Ureter (tissue), 1 donor: ENCODE measurements around the gene SDCCAG8. TPM values are rescaled to one million over a fixed set of nuclear protein-coding genes. Genes with fewer than 3 reads are reported as not detected.
"Not testable (repeated sequence)": the region's sequence is repeated elsewhere in the genome, so short reads cannot be mapped to it uniquely, and the experiment has no call there.

Experiments used
- DNase-seq: peaks from one replicate; pipeline ENCODE4 v3.0.0-alpha.2; 2020; ENCODE audit warnings: low spot score
- total RNA-seq: library from RNA; stranded (reverse); gene quantifications from one replicate; pipeline ENCODE4 v1.2.4, GENCODE V29; 2023
- donor health status: DM: yes; HTN: yes; CAD: no.

Gene SDCCAG8
- 54.1 TPM for total RNA-seq

DNA sequence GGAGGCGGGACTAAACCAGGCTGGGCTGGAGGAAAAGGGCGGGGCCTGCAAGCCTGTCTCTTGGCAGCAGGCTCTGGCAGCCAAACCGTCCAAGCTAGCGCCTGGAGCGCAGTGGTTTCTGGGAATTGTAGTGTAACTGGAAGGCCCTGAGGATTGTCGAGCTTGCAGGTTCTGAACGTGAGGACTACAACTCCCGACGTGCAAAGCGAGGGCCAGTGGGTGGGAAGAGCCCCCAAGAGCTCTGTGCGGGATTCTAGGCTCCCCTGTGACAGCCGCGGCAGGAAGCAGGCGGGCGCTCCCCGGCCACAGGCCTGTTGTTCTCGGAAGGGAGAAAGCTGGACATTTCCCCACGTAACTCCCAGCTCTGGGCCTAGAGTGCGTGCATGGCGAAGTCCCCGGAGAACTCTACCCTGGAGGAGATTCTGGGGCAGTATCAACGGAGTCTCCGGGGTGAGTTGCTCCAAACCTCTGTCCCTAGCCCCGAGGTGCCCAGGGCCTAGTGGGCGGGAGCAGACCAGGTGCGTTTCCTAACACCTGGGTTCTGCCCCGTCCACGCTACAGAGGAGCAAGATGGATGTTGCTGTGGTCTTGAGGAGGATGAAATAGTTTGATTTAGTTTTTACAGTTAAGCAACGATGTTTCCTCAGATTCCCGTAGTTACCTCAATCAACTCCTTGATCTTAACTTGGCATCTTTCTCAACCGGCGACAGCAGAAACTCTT lies at the start of gene SDCCAG8:
SDCCAG8 (plus strand) TSS at position 251 of the 722 bp plus-strand sequence; CDS start at position 384, 133 bp downstream.
- peak; percentile 99 for DNase-seq

GRCh38 chr1:243211984-243212383 lies 43.9 kb upstream of the SDCCAG8 start:
- not testable (repeated sequence) for DNase-seq

DNA sequence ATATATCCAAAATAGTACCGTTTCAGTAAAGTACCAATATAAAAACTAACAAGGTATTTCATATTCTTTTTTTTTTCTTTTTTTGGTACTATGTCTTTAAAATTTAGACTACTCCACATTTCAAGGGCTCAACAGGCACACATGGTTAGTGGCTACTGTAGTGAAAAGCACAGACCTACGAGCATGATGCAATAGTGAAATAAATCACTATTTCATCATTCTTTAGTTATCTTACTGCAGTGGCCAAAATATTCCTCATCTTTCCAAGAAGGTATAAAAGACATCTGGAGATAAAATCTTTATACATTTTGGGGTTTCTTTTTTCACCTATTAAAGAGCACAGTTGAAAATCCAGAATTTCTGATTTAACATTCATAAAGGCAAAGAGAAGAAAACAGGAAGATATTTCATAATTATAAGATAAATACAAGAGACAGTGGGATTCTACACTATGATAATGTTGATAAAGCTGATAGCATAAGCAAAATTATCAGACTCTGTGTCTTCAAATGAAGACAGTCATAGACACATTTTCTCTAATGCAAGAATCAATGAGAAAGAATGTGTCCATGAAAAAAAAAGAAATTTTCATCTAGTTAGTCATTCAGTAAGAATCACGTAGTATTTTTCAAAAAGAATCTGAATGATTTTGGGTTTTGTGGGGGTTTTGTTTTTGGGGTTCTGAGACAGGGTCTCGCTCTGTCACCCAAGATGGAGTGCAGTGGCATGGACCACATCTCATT lies 42.6 kb upstream of the SDCCAG8 start:
- DNase-seq = no peak

DNA sequence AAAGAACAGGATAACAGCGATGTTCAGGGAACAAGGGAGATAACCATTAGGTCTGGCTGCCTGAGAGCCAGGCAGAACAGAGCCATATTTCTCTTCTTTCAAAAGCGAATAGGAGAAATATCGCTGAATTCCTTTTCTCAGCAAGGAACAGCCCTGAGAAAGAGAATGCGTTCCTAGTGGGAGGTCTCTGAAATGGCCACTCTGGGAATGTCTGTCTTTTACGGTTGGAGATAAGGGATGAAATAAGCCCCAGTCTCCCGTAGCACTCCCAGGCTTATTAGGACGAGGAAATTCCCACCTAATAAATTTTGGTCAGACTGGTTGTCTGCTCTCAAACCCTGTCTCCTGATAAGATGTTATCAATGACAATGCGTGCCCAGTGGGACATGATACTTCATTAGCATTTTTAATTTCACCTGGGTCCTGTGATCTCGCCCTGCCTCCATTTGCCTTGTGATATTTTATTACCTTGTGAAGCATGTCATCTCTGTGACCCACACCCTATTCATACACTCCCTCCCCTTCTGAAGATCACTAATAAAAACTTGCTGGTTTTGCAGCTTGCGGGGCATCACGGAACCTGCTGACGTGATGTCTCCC lies 40.5 kb upstream of the SDCCAG8 start:
- DNase-seq = not testable (repeated sequence)

DNA sequence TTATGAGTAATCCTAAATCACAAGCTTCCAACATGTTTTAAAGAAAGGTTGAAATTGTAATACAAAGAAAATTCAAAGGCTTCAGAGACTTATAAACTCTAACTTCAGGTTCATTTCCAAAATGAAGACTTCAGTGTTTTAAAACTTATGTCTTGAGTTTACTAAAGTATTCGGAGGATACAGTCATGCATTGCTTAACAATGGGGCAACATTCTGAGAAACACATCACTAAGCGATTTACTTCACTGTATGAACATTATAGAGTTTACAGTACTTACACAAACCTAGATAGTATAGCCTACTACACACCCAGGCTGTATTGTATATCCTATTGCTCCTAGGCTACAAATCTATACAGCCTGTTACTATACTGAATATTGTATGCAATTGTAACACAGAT lies 39.1 kb upstream of the SDCCAG8 start:
- no peak for DNase-seq

DNA sequence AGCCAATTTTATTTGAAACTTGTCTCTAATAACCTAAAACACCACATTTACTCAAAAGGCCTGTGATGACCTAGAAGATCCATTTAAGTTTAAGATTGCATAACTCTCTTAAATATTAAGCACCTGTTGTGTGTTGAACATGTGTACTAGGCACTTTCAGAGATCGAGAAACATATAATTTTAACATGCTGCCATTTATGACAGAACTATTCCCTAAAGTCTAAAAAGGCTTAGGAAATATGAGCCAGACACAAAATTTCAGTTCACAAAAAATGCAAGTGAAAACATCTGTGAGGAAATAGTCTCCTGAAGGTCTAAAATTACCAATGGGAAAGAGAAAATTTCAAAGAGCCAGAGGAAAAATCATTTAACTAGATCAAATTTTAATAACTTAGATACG lies 38.5 kb upstream of the SDCCAG8 start:
- DNase-seq = no peak

GRCh38 chr1:243218059-243218458 lies 37.8 kb upstream of the SDCCAG8 start:
- DNase-seq = no peak

DNA sequence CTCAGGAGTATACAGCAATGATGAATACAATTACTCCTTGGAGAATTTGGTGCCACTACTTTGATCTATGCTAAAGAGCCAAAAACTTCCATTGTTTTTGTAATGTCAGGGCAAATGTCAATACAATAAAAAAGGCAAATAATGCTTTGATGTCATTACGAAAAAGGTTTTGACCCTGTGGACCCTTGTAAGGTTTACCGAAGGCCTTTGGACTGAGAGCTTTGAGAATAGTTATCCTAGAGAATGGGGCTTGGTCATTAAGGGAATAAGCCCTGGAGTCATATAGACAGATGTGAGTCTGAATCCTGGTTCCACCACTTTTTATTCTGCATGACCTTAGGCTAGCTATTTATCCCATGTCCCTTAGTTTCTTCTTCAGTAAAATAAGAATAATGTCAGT lies 28.2 kb upstream of the SDCCAG8 start:
- DNase-seq = no peak

DNA sequence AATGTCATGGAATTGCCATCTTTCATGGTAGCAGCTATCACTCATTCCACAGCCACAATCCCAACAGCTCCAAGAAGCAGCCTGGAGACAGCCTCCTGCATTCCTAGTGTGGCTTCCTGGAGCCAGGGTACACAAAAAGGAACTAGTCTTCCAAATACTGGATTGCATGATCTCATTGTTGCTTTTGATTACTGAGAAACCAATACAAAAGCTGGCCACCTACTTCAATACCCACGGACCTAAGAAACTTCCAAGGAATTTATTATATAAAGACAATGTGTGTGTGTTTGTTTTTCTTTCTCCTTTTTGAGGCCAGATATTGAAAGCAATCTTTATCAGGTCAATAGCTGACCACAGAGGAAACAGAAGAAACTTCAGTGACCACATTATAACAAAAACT lies 26.3 kb upstream of the SDCCAG8 start:
- no peak for DNase-seq

DNA sequence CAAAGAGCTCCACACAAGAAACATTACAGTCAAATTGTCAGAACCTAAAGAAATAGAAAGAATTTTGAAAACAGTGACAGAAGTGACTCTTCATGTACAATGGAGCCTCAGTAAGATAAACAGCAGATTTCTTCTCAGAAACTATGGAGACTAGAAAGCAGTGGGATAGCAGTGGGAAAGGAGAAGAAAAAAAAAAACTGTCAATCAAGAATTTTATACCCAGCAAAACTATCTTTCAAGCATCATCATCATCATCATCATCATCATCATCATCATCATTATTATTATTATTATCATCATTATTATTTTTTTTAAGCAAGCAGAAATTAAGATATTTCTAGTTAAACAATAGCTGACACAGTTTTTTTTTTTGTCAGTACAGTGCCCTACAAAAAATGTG lies 24.9 kb upstream of the SDCCAG8 start:
- DNase-seq = no peak

GRCh38 chr1:243233908-243234307 lies 21.9 kb upstream of the SDCCAG8 start:
- DNase-seq = no peak

DNA sequence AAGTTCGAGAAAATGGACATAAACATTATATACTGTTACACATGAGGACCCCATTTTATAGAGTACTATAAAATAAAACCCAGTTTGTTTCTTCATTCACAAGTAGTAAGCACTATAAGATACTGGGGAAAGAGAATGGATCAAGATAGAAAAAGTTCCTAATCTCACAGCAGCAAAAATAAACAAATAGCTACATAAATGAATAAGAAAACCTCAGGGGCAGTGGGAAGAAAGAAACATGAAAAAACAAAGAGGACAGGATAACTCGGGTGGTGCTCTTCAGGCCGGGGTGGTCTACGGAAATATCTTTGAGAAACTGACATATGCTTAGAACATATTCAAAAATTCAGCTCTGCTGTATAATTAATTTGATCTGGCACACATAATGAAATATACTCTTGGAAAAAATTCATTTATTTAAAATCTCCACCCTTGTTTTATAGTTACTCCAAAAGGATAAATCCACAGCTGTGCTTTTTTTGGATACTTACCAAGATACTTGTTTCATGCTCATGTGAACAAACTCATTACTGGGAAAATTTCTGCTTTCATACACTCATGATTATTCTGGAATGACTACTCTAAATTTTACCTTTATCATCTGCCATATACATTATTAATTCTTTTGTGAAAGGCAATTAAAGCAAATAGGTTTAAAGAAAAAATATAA lies 20.7 kb upstream of the SDCCAG8 start:
- no peak for DNase-seq

DNA sequence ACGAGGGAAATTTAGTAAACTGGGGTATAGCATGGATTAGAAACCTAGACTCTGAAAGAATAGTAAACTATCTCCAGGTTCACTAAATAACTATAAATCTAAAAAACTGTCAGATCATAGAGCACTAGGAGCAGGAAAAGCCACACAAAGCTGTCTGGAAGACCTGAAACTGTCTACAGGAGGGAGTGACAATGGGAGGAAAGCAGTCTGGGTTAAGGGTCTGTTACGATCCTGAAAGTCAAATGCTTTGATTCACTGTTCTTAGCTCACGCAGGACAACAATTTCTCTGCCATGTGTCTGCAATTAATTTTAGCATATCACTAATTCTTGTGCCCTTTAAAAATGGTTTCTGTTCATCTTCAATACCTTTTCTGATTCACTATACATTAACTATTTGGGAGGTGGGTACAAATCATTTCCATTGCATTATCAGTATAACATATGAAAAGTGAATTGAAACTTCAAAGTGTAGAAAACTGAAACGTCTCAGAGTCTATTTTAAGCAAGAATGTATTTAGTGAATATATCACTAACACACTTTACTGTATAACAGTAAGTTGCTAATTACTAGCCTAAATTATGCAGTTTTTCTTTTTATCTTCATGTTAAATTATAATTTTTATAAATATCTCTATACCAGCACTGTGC lies 19.1 kb upstream of the SDCCAG8 start:
- no peak for DNase-seq

GRCh38 chr1:243244432-243244841 lies 11.4 kb upstream of the SDCCAG8 start:
- DNase-seq = no peak

GRCh38 chr1:243246916-243247315 lies 8.9 kb upstream of the SDCCAG8 start:
- no peak for DNase-seq

DNA sequence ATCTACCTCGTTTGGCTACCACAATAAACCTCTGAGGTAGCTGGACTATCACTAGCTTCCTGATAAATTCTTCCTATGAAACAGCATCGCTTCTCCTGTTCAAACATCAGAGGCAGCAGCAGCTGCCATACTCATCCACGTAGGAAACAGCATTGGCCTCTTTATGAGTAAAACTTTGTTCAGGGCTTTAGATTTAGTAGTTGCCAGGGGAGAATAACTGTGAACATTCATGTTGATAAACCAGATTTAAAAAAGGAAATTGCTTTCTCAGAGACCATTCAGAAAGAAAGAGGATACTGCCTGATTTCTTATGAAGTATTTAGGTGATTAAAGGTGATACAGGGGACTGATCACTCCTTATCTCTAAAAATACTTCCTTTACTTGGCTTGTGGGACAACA lies 7.9 kb upstream of the SDCCAG8 start:
- no peak for DNase-seq

- no peak for DNase-seq
These were observed 6.6 kb upstream of the SDCCAG8 start for GRCh38 chr1:243249214-243249613.

GRCh38 chr1:243250102-243250501 lies 5.7 kb upstream of the SDCCAG8 start:
- no peak for DNase-seq

- DNase-seq = no peak
These were observed 4.3 kb upstream of the SDCCAG8 start for GRCh38 chr1:243251539-243251938.

- DNase-seq = no peak
These were observed 2.5 kb upstream of the SDCCAG8 start for GRCh38 chr1:243253211-243253925.

DNA sequence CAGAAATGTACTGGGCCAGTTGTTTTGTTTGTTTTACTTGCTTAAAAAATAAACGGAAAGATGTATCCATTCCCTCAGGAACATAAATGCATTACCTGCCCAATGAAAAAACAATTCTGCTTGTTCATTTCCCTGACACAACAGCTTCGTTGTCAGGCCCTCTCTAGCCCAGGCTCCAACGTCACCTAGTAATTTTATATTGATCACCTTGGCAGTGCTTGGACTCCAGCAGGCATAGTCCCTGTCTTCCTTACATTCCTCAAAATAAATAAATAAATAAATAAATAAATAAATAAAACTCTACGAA lies 2.0 kb upstream of the SDCCAG8 start:
- DNase-seq = no peak
